HG03135 (cell line): ENCODE measurements around the gene MAT2A.
"Not testable (repeated sequence)": the region's sequence is repeated elsewhere in the genome, so short reads cannot be mapped to it uniquely, and the experiment has no call there.

Source experiments
- ATAC-seq: cut with Tn5 transposase; IDR thresholded peaks from one replicate; pipeline ENCODE4 v1.9.1; 2021; ENCODE audit warnings: mild to moderate bottlenecking, moderate library complexity; ENCODE audit not compliant: unreplicated experiment

The MAT2A gene

DNA sequence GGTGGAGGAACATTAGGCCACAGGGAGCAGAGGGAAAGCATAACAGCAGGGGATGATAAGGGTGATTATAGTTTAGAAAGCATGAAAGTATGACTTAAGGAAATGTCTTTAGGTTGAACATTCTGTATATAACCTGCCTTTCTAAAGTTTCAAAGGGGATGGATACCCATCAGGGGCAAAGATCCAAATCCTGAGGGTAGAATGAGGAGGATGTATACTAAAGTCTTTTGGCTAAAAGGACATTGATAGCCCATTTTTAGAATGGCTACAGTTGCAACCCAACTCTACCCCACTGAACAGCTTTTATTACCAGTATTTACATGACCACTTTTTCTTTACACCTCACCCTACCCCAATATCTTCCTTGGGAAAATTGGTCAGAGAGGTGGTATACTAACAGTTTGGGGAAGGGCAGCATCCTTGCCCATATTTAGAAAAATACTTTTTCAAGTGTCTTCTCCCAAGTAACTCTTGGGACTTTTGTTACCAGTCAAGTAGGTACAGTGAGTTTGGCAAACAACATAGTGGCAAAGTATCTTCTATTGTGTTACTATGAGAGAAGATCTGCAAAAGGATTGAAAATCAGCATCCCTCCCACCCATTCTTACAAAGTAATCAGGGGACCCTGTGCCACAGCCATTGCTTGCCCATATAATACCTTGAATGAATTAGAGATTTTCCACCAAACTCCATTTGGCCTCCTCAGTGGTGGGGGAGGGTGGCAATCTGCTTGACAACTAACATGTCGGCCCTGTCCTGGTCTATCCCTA is 8.3 kb downstream of the MAT2A start:
- no peak for ATAC-seq

DNA sequence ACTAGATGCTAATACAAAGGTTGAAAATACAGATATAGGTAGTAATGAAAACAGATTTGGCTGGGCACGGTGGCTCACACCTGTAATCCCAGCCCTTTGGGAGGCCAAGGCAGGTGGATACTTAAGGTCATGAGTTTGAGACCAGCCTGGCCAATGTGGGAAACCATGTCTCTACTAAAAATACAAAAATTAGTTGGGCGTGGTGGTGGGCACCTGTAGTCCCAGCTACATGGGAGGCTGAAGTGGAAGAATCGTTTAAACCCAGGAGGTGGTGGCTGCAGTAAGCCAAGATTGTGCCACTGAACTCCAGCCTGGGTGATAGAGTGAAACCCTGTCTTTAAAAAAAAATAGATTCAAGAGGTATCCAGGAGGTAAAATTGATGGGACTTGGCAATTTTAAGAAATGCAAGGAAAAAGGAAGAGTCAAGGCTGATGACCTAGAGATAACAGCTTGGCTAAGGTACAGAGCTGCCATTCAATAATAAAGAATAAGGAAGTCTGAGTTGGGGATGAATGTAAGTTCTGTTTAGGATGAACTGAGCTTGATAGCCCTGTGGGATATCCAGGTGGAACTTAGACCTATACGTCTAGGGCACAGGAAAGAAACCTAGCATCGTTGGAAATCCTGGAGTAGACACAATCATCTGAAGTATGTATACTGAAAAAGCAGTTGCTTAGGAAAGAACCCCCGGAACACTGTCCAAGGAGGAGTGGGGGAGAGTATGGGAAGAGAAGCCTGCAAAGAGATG is 9.1 kb downstream of the MAT2A start:
- ATAC-seq, result no peak

DNA sequence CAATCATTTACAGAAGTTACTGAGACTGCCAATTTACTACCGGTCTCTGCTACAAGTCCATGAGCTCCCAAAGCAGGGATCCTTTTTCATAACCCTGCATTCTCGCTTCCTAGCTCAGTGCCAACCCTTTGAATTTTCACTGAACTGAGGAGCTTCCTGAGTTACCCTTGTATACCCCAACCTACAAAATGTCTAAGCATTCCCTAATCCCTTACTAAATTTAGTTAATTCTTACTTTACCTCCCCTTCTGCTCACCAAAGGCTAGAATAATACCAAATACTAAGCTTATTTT is 9.6 kb downstream of the MAT2A start:
- ATAC-seq, result no peak

DNA sequence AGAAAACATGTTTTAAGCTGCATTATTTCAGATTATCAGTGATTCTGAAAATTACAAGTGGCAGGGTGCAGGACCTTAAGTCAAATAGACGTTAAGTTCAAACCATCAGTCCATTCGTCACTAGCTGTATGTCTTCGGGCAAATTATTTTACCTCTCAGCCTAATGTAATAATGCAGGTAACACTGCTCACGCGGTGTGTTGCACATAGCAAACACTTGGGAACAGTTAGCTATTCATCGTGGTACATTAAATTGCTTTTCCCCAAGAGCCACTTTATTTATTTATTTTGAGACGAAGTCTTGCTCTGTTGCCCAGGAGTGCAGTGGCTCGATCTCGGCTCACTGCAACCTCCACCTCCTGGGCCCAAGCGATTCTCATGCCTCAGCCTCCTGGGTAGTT is 10.1 kb downstream of the MAT2A start:
- no peak for ATAC-seq

DNA sequence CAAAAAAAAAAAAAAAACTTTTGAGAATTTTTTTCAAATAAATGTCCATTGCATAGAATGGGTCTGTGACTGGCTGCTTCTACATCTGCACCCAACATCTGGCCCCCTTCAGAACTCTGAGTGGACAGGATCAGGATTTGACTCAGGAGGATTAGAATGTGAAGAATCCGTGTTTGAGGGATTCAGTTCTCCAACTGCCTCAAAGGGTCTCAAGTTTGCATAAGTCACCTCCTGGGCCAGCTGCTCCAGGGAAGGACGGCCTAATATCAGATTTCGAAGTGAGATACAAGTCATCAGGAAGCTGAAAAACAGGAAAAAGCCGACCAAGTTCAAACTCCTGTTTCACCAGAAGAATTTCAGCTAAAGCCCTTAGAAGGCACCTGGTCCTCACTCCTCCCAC is 10.9 kb downstream of the MAT2A start:
- ATAC-seq, result no peak

DNA sequence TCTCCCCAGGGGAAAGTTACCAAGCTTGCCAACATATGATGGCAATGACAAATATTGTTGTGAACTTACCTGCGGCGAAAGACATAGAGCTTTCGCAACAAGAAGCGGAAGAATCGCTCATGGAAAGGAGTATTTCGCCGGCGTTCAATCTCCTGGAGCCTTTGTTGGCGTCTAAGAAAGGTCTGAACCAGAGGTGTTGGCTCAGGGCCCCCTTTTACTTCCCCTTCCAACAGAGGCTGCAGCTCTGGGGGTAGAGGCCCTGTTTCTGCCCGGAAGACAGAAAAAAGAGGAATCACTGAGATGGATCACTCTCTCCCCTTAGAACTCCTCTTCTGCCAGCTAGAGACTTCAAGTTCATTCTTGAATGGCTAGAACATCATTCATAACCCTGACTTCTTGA is 11.5 kb downstream of the MAT2A start:
- no peak for ATAC-seq

DNA sequence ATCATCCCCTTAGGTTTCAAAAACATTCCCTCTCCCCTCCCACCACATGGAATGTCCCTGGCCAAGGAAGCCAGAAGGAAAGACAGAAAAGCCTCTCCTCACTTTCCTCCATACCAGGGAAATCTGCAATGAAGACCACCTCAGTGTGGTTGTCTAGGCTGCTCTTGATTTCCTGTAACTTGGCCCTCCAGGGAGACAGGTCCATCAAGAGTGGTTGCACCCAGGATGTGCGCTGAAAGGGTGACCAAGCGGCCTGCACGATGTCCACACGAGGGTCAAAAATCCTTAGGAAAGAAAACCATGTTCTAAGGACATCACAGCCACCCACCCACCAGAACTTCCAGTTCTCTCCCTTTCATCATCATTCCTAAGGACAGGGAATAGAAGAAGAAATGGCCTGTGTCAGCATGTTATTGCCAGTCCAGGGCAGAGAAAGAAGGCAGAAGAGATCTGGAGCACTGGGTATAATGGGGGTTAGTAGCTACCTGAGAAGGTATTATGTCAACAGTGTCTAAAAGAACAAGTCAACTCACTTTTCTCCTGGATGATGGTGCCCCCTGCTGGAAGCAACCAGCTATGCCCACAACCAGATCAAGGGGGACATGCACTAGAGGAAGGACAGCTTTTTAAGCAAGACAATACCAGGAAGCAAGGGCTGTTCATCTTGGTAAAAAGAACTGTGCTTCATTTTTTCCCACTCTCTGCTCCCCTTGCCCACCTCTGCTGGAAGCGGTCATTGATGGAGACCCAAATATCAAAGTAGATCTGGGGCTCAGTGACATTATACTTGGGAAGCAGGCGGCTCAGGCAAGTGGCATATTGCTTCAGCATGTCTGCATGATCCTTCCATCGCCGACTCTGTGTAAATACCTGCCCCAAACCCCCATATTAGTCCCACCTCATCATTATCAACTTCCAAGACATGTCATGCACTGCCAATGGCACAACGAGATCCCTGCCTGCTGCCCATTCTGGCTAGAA is 13.0 kb downstream of the MAT2A start:
- no peak for ATAC-seq

DNA sequence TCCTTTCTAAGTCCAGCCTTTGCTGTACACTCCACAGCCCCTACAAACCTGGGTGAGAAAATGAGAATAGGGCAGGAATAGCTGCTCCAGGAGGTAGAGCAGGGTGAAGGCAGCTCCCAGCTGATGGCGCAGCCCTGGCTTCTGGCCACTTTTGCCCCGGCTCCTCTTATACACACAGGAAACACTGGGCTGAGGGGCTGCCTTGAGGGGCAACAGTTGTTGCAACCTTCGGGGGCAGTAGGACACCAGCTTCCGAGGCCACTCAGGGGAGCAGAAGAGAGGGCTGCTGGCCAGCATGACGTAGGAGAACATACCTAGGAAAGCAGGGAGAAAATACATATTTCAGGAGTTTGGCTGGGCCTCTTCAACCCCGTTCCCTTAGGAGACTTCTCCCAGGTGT is 14.2 kb downstream of the MAT2A start:
- no peak for ATAC-seq

DNA sequence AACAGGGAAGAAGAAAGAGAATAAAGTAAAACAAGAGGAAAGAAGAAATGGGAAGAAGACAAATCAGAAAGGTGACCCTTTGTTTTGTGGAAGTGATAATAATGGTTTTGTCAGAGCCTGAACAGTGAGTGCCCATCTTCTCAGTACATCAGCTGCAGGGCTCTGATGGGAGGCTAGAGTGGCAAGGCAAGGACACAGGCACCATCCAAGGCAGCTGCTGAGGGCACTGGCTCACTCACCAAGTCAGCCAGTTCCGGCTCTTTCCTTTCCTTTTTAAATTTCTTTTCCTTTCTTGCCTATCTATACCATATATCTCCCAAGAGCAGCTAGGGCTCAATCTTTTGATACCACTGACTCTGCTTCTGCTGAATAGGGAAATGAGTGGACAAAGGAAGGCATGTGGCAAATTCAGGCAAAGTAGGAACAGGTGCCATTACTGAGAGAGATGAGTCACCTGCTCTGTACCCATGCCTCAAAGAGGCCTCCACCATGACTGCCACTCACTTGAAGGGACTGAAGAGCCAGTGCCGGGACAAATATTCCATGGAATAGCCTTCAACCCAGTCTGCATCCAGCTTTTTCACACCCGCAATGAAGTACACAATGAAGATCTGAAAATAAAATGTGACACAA is 16.1 kb downstream of the MAT2A start:
- no peak for ATAC-seq

DNA sequence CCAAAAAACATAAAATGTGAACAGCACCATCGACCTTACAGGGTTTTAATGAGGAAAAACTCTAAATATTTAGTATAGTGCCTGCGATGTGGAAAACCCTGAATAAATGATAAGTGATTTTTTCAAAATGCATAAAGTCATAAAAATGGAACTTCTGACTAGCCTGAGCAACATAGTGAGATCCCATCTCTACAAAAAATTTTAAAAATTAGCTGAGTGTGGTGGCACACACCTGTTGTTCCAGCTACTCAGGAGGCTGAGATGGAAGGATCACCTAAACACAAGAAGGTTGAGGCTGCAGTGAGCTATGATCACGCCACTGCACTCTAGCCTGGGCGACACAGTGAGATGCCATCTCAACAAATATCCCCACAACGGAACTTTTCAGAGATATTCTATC is 18.2 kb downstream of the MAT2A start:
- ATAC-seq, result no peak

DNA sequence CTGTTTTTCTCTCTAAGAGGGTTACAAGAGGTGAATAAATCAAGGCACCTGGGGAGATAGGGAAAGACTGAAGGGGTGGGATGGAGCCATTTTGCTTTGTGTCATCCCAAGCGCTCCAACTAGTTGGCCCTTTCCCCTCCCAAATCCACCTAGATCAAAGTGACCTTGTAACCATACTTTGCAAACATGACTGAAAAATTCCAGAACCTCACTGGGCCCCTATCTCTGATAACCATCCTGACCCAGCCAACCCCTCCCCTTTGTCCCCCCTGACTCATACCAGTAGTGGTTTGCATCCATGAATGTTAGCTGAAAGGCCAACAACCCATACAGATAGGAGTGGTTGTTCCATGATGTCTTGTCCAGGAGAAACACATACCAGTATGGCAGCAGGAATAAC is 19.2 kb downstream of the MAT2A start:
- no peak for ATAC-seq

DNA sequence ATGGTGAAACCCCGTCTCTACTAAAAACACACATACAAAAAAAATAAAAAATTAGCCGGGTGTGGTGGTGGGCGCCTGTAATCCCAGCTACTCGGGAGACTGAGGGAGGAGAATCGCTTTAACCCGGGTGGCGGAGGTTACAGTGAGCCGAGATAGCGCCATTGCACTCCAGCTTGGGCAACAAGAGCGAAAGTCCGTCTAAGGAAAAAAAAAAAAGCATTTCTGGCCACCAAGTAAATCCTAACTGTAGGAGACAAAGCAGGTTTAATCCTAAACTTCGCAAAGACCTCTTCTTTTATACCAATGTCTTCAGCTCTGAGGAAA is 21.4 kb downstream of the MAT2A start:
- not testable (repeated sequence) for ATAC-seq

DNA sequence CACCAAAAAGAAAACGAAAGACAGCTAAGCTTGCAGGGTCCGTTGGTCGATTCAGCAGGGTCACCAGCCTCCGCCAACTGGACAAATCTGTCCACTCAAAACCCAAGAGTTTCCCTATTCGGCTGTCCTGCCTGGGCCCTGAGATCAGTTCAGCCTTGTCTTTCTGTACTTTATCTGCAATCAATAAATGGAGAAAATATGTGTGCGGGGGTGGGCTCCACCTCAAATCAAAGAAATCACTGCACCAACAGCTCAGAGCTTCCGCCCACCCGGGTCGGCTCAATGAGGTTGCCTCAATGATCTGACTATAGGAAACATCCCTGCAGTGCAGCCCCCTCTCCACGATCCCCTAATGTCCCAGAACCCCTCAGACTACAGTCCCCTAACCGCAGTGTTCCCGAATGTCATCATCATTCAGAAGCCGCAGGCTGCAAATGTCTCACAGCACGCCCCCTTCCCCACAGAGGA is 21.9 kb downstream of the MAT2A start:
- peak; percentile 22 for ATAC-seq

DNA sequence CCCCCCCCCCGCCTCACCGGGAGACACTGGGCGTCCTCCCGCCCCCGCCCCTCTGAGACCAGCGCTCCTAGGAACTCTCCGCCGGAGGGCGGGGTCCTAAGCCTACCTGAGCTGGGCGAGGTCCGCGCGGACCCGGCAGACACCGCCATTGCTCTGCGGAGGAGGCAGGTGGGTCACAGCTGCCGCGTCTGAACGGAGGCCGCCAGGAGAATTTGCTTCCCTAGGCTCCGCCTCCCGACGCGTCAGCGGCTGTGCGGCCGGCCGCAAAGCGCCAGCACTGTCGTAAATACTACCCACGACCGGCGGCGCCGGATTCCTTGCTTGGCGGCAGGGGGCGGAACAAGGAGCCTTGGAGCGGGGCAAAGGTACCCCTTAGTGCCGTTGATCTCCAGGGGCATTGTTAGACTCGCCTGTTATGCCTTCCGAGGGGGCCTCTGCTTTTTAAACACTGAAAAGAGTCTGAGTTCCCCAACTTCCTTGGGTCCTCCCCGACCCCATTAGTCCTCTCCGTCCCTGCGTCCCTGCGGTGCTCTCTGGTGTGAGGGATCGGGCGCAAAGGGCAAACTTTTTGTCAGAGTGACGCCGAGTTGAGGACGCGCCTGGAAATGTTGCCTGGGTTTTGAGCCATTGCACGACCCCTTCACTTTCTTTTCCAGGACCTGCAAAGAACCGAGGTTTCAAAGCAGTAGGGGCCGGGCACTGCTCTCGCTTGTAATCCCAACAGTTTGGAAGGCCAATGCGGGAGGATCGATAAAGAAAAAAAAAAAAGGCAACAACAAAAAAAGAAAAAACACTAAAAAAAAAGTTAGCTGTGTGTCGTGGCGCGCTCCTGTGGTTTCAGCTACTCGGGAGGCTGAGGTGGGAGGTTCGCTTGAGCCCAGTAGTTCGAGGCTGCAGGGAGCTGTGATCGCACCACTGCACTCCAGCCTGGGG is 22.6 kb downstream of the MAT2A start, which contains the start of gene GGCX:
TSS of gene GGCX (minus strand) at position 214 of the 933 bp plus-strand sequence. CDS start at position 149, 65 bp downstream.
- peak; percentile 86 for ATAC-seq

DNA sequence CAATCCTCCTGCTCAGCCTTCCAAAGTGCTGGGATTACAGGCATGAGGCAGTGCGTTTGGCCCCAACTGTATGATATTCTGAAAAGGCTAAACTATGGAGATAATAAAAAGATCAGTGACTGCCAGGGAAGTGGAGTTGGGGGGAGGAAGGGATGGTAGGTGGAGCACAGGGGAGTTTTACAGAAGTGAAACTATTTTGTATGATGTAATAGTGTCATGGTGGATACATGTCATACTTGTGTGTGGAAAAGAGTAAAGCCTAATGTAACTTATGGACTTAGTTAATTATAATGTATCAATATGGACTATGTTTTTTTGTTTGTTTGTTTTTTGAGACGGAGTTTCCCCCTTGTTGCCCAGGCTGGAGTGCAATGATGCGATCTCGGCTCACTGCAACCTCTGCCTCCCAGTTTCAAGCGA is 25.2 kb downstream of the MAT2A start:
- peak; percentile 35 for ATAC-seq

DNA sequence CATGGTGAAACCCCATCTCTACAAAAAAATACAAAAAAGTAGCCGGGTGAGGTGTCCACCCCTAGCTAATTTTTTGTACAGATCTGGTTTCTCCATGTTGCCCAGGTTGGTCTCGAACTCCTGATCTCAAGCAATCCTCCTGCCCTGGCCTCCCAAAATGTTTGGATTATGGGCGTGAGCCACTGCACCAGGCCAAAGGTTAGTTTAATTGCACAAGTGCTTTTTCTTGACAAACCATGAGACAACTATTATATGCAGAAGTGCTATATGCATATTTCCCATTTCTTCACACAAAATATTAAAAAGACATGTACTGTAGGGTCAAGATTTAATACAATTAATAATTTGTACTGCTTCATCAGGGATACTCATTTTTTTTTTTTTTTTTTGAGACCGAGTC is 27.3 kb downstream of the MAT2A start:
- no peak for ATAC-seq

DNA sequence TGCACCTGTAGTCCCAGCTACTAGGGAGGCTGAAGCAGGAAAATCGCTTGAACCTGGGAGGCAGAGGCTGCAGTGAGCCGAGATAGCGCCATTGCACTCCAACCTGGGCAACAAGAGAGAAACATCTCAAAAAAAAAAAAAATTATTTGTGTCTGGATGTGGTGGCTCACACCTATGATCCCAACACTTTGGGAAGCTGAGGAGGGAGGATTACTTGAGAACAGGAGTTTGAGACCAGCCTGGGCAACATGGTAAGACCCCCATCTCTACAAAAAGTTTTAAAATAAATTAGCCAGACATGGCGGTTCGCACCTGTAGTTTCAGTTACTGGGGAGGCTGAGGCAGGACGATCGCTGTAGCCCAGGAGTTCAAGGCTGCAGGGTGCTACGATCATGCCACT is 36.8 kb downstream of the MAT2A start:
- no peak for ATAC-seq

DNA sequence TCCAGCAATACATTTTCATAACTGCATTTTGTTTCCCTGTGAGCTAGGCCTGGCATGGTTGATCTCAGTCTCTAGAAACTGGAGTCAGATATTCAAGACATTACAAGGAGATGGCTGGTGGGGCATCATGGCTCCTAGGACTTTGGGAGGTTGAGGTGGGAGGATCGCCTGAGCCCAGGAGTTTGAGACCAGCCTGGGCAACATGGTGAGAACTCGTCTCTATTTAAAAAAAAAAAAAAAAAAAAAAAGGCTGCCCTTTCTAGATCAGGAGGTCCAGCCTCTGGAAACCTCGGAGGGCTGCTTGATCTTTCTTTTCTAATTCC is 38.1 kb downstream of the MAT2A start:
- no peak for ATAC-seq

DNA sequence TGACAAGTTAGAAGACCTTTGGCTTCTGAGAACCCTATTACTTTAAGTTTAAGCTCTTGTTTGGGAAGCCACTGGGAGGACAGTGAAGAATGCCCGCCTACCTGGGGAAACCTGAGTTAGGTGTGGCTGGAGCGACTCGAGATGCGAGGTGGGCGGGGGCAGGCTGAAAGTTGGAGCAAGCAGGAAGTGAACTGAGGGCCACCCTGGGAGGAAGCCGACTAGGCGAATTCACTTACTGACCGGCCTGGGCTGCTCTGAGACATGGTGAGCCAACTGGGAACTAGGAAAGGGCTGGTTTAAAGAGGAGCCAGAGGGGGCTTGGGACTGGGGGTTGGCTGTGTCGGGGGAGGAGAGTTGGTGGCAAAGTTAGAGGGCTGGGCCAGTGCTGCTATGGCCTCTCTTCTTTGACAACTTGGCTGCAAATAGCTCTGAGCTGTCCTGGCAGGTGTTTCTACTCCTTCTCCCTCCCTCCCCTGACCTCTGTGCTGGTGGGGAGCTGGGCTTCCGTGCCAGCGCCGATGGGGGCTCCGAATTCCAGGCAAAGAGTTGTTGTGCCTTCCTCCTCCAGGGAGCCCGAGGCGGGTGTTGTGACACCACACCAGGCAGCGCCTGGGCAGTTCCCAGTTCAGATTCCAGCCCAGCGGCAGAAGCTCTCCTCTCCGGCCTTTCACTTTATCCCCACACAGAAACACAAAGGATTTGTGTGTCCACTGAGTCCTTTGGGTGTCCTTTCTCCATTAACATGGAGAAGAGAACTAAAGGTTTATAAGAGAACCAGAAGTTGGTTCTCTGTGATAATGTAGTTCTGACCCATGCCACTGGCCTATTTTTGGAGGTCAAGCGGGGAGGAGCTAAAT is 38.6 kb downstream of the MAT2A start, which contains the start of gene VAMP8:
TSS of gene VAMP8 (plus strand) at position 201 of the 857 bp plus-strand sequence. CDS start at position 262, 61 bp downstream.
- no peak for ATAC-seq
